Measurements from ENCODE around the gene LIG1. TPM values are rescaled to one million over a fixed set of nuclear protein-coding genes. Genes with fewer than 3 reads are reported as not detected.
"Not testable (repeated sequence)": the region's sequence is repeated elsewhere in the genome, so short reads cannot be mapped to it uniquely, and the experiment has no call there.

Gene LIG1
- total RNA-seq, 3 donors from 2014 or later (not counting 1 experiment from before 2014, with no cell fraction given) = 45.4 to 65.2 (median 57.2) TPM

DNA sequence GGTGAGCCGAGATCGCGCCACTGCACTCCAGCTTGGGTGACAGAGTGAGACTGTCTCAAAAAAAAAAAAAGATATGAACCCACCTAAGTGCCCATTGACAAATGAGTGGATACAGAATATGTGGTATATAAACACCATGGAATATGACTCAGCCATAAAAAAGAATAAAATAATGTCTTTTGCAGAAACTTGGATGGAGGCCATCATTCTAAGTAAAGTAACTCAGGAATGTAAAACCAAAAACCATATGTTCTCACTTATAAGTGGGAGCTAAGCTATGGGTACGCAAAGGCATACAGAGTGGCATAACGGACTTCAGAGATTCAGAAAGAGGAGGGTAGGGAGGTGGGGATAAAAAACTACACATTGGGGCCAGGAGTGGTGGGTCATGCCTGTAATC lies 89.0 kb downstream of the LIG1 start:
- 97% methylated on average over 5 of the region's 5 CpGs for WGBS (ENCODE audit: insufficient coverage)
- Histone ChIP-seq H3K27ac (ENCODE audit: low read length) (no peak overlapping the region), H3K4me3 (ENCODE audit: low read length) (no peak overlapping the region), H3K36me3 (ENCODE audit: control insufficient read depth, insufficient read depth, low read length) (no peaks in the 10 kb centered on the region), H3K4me1 (ENCODE audit: control insufficient read depth, insufficient read depth, low read length) (no peaks in the 10 kb centered on the region), H3K27me3 (ENCODE audit: control insufficient read depth, insufficient read depth, low read length) (no peaks in the 10 kb centered on the region), H3K9me3 (ENCODE audit: control insufficient read depth, insufficient read depth, low read length) (no peaks in the 10 kb centered on the region)
- Mint-ChIP-seq H3K4me1 (no peaks in the 10 kb centered on the region), H3K4me3 (no peak overlapping the region), H3K27ac (no peak overlapping the region), H3K9me3 (no peaks in the 10 kb centered on the region), H3K36me3 (no peaks in the 10 kb centered on the region), H3K27me3 (ENCODE audit: low read depth in 2 of 2) (peaks cover 5 to 7% of the 10 kb centered on the region in 2 donors)
- TF ChIP-seq CTCF (IDR thresholded peaks at IDR 0.05) = no peak
- ATAC-seq = no peak
- no peak for DNase-seq
- intact Hi-C loops (cut with micrococcal nuclease) = no loop called here

GRCh38 chr19:48070177-48070769 lies 99.9 kb downstream of the LIG1 start:
- H3K36me3 ChIP-seq (ENCODE audit: control insufficient read depth, insufficient read depth, low read length); intact Hi-C loops (cut with micrococcal nuclease); H3K9me3 ChIP-seq (ENCODE audit: control insufficient read depth, insufficient read depth, low read length); H3K4me1 ChIP-seq (ENCODE audit: control insufficient read depth, insufficient read depth, low read length); H3K9me3 Mint-ChIP-seq; H3K4me3 ChIP-seq (ENCODE audit: low read length); H3K4me1 Mint-ChIP-seq; H3K4me3 Mint-ChIP-seq; H3K27me3 Mint-ChIP-seq (ENCODE audit: low read depth in 2 of 2); DNase-seq; H3K27ac ChIP-seq (ENCODE audit: low read length); ATAC-seq; H3K36me3 Mint-ChIP-seq; H3K27ac Mint-ChIP-seq; H3K27me3 ChIP-seq (ENCODE audit: control insufficient read depth, insufficient read depth, low read length): not testable (repeated sequence)
- WGBS (ENCODE audit: insufficient coverage) = 97% methylated on average over 2 of the region's 3 CpGs

GRCh38 chr19:48069435-48069834 lies 100.7 kb downstream of the LIG1 start:
- H3K27ac Mint-ChIP-seq = no peak overlapping the region
- Histone ChIP-seq H3K4me1 (ENCODE audit: control insufficient read depth, insufficient read depth, low read length) (no peaks in the 10 kb centered on the region), H3K4me3 (ENCODE audit: low read length) (no peak overlapping the region), H3K36me3 (ENCODE audit: control insufficient read depth, insufficient read depth, low read length) (no peaks in the 10 kb centered on the region), H3K27me3 (ENCODE audit: control insufficient read depth, insufficient read depth, low read length) (no peaks in the 10 kb centered on the region), H3K9me3 (ENCODE audit: control insufficient read depth, insufficient read depth, low read length) (no peaks in the 10 kb centered on the region), H3K27ac (ENCODE audit: low read length) (no peak overlapping the region)
- H3K4me1 Mint-ChIP-seq = no peaks in the 10 kb centered on the region
- no peaks in the 10 kb centered on the region for H3K27me3 Mint-ChIP-seq (ENCODE audit: low read depth in 2 of 2)
- H3K4me3 Mint-ChIP-seq = no peak overlapping the region
- intact Hi-C loops (cut with micrococcal nuclease) = no loop called here
- TF ChIP-seq CTCF (IDR thresholded peaks at IDR 0.05) = no peak
- H3K36me3 Mint-ChIP-seq = no peaks in the 10 kb centered on the region
- 78% methylated on average over 2 of the region's 2 CpGs for WGBS (ENCODE audit: insufficient coverage)
- no peaks in the 10 kb centered on the region for H3K9me3 Mint-ChIP-seq
- DNase-seq = no peak
- no peak for ATAC-seq

Other genes starting within 250 kb of the LIG1 start
- gene BSPH1, start 178.2 kb downstream of the LIG1 start, total RNA-seq = not detected
- not detected for gene ELSPBP1, start 175.7 kb downstream of the LIG1 start, total RNA-seq
- under 1 TPM in 2 of 3 donors, not detected in 1; 0.38 to 0.96 TPM for gene CABP5, start 126.3 kb downstream of the LIG1 start, total RNA-seq
- 1 to 10 TPM in 2 of 3 donors, under 1 TPM in 1; 0.86 to 5.1 (median 4.6) TPM for gene PLA2G4C, start 59.5 kb downstream of the LIG1 start, total RNA-seq
- gene ZSWIM9, start 336 bp upstream of the LIG1 start, total RNA-seq = 1 to 10 TPM; 4.0 to 7.0 (median 5.4) TPM
- gene CARD8, start 85.6 kb upstream of the LIG1 start, total RNA-seq = 100 to 1,000 TPM; 147 to 216 (median 154) TPM
- gene ZNF114, start 99.7 kb upstream of the LIG1 start, total RNA-seq = not detected
- 100 to 1,000 TPM; 284 to 342 (median 334) TPM for gene EMP3, start 155.2 kb upstream of the LIG1 start, total RNA-seq
- 10 to 100 TPM; 10.2 to 12.3 (median 11.1) TPM for gene TMEM143, start 193.6 kb upstream of the LIG1 start, total RNA-seq
- gene SYNGR4, start 194.0 kb upstream of the LIG1 start, total RNA-seq = not detected
- 10 to 100 TPM; 41.5 to 47.5 (median 46.0) TPM for gene KDELR1, start 221.2 kb upstream of the LIG1 start, total RNA-seq
- gene GRIN2D, start 223.3 kb upstream of the LIG1 start, total RNA-seq = under 1 TPM; 0.05 to 0.28 (median 0.07) TPM

All from natural killer cell (primary cell).